Left ventricle myocardium inferior (tissue), 1 donor: ENCODE results near the gene KCNMB2. TPM values are rescaled to one million over a fixed set of nuclear protein-coding genes. Genes with fewer than 3 reads are reported as not detected.
A peak's percentile ranks its signal among the peaks of the same experiment; 100 is the strongest.

Experiments
- DNase-seq: peaks from one replicate; pipeline ENCODE4 v3.0.0-alpha.2; 2020
- H3K27ac ChIP-seq: fragments of 200-600 bp; replicated peaks from 2 replicates; pipeline ENCODE4 v1.8.0; 2021
- H3K27me3 ChIP-seq: fragments of 200-600 bp; 2 replicates; pipeline ENCODE4 v1.8.0; 2021; ENCODE audit warnings: low read depth
- H3K36me3 ChIP-seq: fragments of 200-600 bp; 2 replicates; pipeline ENCODE4 v1.8.0; 2021
- H3K4me1 ChIP-seq: fragments of 200-600 bp; 2 replicates; pipeline ENCODE4 v1.8.0; 2021
- H3K4me3 ChIP-seq: fragments of 200-600 bp; 2 replicates; pipeline ENCODE4 v1.8.0; 2021; ENCODE audit warnings: mild to moderate bottlenecking, moderate library complexity
- H3K9me3 ChIP-seq: fragments of 200-600 bp; replicated peaks from 2 replicates; pipeline ENCODE4 v1.8.0; 2021
- CTCF ChIP-seq: fragments of 200-600 bp; IDR thresholded peaks from 2 replicates; pipeline ENCODE4 v1.8.0; 2021; ENCODE audit warnings: antibody characterized with exemption, mild to moderate bottlenecking, borderline replicate concordance
- intact Hi-C: fragments of 100-400 bp; cut with micrococcal nuclease; formaldehyde crosslinking; loops from one replicate; pipeline ENCODE4 v1.11.0; 2022
- total RNA-seq: library from RNA; stranded (reverse); fragmentation: NEBNext Ultra II Directional; extraction: Animal tissue kit (Norgen Biotek cat#: 25700); gene quantifications from one replicate; pipeline ENCODE4 v1.2.1, GENCODE V29; 2021
- donor health status: DM: no; HTN: yes; CAD: no; lungs with severe emphysema.

KCNMB2 gene
- total RNA-seq, 1 donor from 2014 or later, result 2.1 TPM

- no peaks in the 10 kb centered on the region for H3K9me3 ChIP-seq
- peak overlapping the region; percentile 61 for H3K27ac ChIP-seq
- no peaks in the 10 kb centered on the region for H3K36me3 ChIP-seq
- DNase-seq, result peak; percentile 28
- peak overlapping the region; percentile 4 for H3K4me3 ChIP-seq
- peaks cover 29% of the 10 kb centered on the region for H3K4me1 ChIP-seq
- intact Hi-C loops, result no loop called here
- no peaks in the 10 kb centered on the region for H3K27me3 ChIP-seq
- no peak for TF ChIP-seq CTCF
These were observed 26.1 kb downstream of the KCNMB2 start for GRCh38 chr3:178562143-178562946.

- Histone ChIP-seq H3K4me3 (no peak overlapping the region), H3K36me3 (no peaks in the 10 kb centered on the region), H3K9me3 (no peaks in the 10 kb centered on the region), H3K27me3 (no peaks in the 10 kb centered on the region), H3K4me1 (peaks cover 30% of the 10 kb centered on the region), H3K27ac (peak overlapping the region; percentile 61)
- intact Hi-C loops, result no loop called here
- TF ChIP-seq CTCF, result no peak
- DNase-seq, result no peak
These were observed 26.7 kb downstream of the KCNMB2 start for GRCh38 chr3:178562947-178563232.

- H3K36me3 ChIP-seq, result no peaks in the 10 kb centered on the region
- TF ChIP-seq CTCF, result no peak
- peaks cover 29% of the 10 kb centered on the region for H3K4me1 ChIP-seq
- no peak for DNase-seq
- no peak overlapping the region for H3K4me3 ChIP-seq
- no peaks in the 10 kb centered on the region for H3K9me3 ChIP-seq
- H3K27ac ChIP-seq, result no peak overlapping the region
- no peaks in the 10 kb centered on the region for H3K27me3 ChIP-seq
- intact Hi-C loops, result no loop called here
These were observed 31.4 kb downstream of the KCNMB2 start for GRCh38 chr3:178567611-178568010.

GRCh38 chr3:178568155-178568731 lies 32.0 kb downstream of the KCNMB2 start:
- Histone ChIP-seq H3K9me3 (no peaks in the 10 kb centered on the region), H3K27ac (no peak overlapping the region), H3K4me1 (peaks cover 22% of the 10 kb centered on the region), H3K27me3 (no peaks in the 10 kb centered on the region), H3K36me3 (no peaks in the 10 kb centered on the region), H3K4me3 (no peak overlapping the region)
- DNase-seq, result no peak
- TF ChIP-seq CTCF, result no peak
- intact Hi-C loops, result no loop called here

- TF ChIP-seq CTCF, result no peak
- no peak for DNase-seq
- Histone ChIP-seq H3K9me3 (no peaks in the 10 kb centered on the region), H3K27ac (no peak overlapping the region), H3K4me1 (peaks cover 20% of the 10 kb centered on the region), H3K27me3 (no peaks in the 10 kb centered on the region), H3K36me3 (no peaks in the 10 kb centered on the region), H3K4me3 (no peak overlapping the region)
- intact Hi-C loops, result no loop called here
These were observed 32.7 kb downstream of the KCNMB2 start for GRCh38 chr3:178568911-178569310.
